ENCODE measurements around the gene ZDHHC4. TPM values are rescaled to one million over a fixed set of nuclear protein-coding genes. Genes with fewer than 3 reads are reported as not detected.

Gene ZDHHC4
- total and polyA plus RNA-seq, 8 donors, result 28.4 to 43.4 (median 36.0) TPM

GRCh38 chr7:6589829-6590644, 12.8 kb downstream of the ZDHHC4 start, which contains the start of gene INTS15:
Gene INTS15 (plus strand): TSS chr7:6590021. CDS start chr7:6590284, 263 bp downstream.
- FAIRE-seq, result no peak
- TF ChIP-seq CTCF (IDR thresholded peaks at IDR 0.05), result peak; percentile 71 to 81 (median 80)

GRCh38 chr7:6590645-6591110, 13.4 kb downstream of the ZDHHC4 start:
- H3K9me3 ChIP-seq, result no peaks in the 10 kb centered on the region
- peaks cover 0 to 9% (median 0%) of the 10 kb centered on the region in 3 donors for H3K4me1 ChIP-seq
- DNase-seq (no peak), ATAC-seq (peak in 2 of 4 donors; percentile 24 to 43), FAIRE-seq (no peak)
- H3K36me3 ChIP-seq, result peaks cover 2 to 23% (median 3%) of the 10 kb centered on the region in 3 donors
- intact Hi-C loops (cut with DNase I), result no loop called here
- TF ChIP-seq CTCF (IDR thresholded peaks at IDR 0.05), result no peak
- H3K27ac ChIP-seq, result peak overlapping the region; percentile 63 to 84 (median 75)
- 4% methylated on average over 10 of the region's 10 CpGs for WGBS, 2 donors
- peak overlapping the region; percentile 64 to 99 (median 82) for H3K4me3 ChIP-seq
- H3K27me3 ChIP-seq, result no peaks in the 10 kb centered on the region

More at GRCh38 chr7:6589829-6590644, 12.8 kb downstream of the ZDHHC4 start, which contains the start of gene INTS15:
- Histone ChIP-seq H3K4me3 (peak within 1 kb of the TSS; percentile 64 to 99 (median 82)), H3K27me3 (no peaks in the 10 kb centered on the region), H3K27ac (peak within 1 kb of the TSS; percentile 63 to 84 (median 75)), H3K9me3 (no peaks in the 10 kb centered on the region), H3K36me3 (peaks cover 1 to 22% (median 4%) of the 10 kb centered on the region in 3 donors), H3K4me1 (peaks cover 0 to 9% (median 0%) of the 10 kb centered on the region in 3 donors)
- ATAC-seq (peak; percentile 95 to 97 (median 95)), DNase-seq (peak; percentile 71 to 95 (median 86))
- WGBS, 2 donors, result 0 to 1% methylated on average over 84 to 107 of the region's 107 CpGs
- intact Hi-C loops (cut with DNase I), result no loop called here

GRCh38 chr7:6600093-6600492, 22.8 kb downstream of the ZDHHC4 start:
- DNase-seq (no peak), FAIRE-seq (no peak), ATAC-seq (no peak)
- H3K27ac ChIP-seq, result no peak overlapping the region
- WGBS, 2 donors, result 93 to 94% methylated on average over 15 of the region's 15 CpGs
- H3K36me3 ChIP-seq, result peaks cover 1 to 44% (median 17%) of the 10 kb centered on the region in 3 donors
- no peak for TF ChIP-seq CTCF (IDR thresholded peaks at IDR 0.05)
- H3K27me3 ChIP-seq, result no peaks in the 10 kb centered on the region
- no peaks in the 10 kb centered on the region for H3K4me1 ChIP-seq
- intact Hi-C loops (cut with DNase I), result no loop called here
- no peaks in the 10 kb centered on the region for H3K9me3 ChIP-seq
- H3K4me3 ChIP-seq, result no peak overlapping the region

- WGBS, 2 donors, result 92 to 95% methylated on average over 10 of the region's 10 CpGs
- H3K36me3 ChIP-seq, result peaks cover 0 to 13% (median 7%) of the 10 kb centered on the region in 3 donors
- FAIRE-seq (no peak), ATAC-seq (no peak), DNase-seq (no peak)
- no peaks in the 10 kb centered on the region for H3K4me1 ChIP-seq
- no peaks in the 10 kb centered on the region for H3K9me3 ChIP-seq
- no peak overlapping the region for H3K4me3 ChIP-seq
- no peak for TF ChIP-seq CTCF (IDR thresholded peaks at IDR 0.05)
- H3K27me3 ChIP-seq, result no peaks in the 10 kb centered on the region
- intact Hi-C loops (cut with DNase I), result no loop called here
- H3K27ac ChIP-seq, result no peak overlapping the region
Measured at GRCh38 chr7:6604458-6604857, 27.2 kb downstream of the ZDHHC4 start.
